Measurements from ENCODE around the gene TERT.
"Not testable (repeated sequence)": the region's sequence is repeated elsewhere in the genome, so short reads cannot be mapped to it uniquely, and the experiment has no call there.

Gene TERT

GRCh38 chr5:1277781-1278180, 17.1 kb downstream of the TERT start:
- DNase-seq, result no peak

DNA sequence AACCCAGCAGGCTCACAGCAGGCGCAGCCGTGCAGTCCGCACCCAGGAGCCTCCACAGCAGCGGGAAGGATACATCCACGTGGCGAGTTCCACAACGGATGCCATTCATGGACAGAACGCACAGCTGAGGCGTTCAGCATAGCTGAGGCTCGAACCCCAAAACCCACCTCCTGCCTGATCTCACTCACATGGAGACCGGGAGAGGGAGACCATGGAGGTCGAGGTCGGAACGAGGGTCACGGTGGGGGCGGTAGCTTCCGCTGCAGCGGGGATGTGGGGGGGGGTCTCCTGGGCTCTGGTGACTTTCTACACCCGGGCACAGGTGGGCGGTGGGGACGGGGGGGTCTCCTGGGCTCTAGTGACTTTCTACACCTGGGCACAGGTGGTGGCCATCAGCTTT, 17.5 kb downstream of the TERT start:
- DNase-seq, result no peak

DNA sequence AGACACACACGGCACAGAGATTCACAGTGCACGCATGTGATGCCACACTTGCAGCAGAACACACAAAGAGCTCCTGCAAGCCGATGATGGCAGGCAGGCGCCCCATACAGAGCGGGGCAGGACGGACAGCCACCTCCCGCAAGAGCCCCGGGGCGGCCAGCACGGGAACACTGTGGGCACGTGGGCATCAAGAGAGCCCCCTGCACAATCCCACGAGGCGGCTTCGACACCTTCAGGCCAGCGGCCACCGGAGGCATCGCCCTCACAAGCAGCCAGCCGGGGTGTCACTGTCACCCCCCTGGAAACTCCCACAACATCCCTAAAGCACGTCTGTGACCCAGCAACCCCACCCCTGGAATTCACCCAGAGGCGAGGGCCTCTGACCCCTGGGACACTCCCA, 17.9 kb downstream of the TERT start:
- no peak for DNase-seq

DNA sequence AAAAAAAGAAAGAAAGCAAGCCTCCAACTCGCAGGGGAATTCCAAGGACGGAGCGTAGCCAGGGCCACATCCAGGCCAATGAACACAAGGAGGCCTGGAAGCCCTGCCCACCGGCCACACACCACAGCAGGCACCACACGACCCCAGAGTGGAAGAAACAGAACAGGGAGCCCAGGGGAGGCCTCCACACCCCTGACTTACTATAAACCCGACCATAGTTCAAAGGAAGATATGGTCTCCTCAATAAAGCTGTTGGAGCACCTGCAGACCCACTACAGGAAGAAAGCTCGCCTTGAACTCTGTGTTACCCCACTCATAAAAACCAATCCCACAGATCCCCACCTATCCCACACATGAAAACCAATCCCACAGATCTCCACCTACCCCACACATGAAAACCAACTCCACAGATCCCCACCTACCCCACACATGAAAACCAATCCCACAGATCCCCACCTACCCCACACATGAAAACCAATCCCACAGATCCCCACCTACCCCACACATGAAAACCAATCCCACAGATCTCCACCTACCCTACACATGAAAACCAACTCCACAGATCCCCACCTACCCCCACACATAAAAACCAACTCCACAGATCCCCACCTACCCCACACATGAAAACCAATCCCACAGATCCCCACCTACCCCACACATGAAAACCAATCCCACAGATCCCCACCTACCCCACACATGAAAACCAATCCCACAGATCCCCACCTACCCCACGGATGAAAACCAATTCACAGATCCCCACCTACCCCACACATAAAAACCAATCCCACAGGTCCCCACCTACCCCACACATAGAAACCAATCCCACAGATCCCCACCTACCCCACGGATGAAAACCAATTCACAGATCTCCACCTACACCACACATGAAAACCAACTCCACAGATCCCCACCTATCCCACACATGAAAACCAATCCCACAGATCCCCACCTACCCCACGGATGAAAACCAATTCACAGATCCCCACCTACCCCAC, 19.2 kb downstream of the TERT start:
- DNase-seq, result not testable (repeated sequence)

DNA sequence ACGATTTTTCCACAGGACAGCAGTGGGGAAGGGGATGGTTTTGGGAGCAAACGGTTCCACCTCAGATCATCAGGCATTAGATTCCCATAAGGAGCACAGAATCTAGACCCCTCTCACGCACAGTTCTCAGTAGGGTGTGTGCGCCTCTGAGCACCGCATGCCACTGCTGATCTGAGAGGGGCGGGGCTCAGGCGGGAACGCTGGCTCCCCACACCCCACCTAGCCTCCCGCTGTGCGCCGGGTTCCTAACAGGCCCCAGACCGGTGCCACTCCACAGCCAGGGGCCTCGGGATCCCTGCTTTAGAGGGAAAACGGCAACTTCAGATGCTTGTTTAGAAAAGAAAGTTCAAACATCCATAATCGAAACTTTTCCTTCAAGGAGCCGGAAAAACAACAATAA, 20.4 kb downstream of the TERT start:
- no peak for DNase-seq

DNA sequence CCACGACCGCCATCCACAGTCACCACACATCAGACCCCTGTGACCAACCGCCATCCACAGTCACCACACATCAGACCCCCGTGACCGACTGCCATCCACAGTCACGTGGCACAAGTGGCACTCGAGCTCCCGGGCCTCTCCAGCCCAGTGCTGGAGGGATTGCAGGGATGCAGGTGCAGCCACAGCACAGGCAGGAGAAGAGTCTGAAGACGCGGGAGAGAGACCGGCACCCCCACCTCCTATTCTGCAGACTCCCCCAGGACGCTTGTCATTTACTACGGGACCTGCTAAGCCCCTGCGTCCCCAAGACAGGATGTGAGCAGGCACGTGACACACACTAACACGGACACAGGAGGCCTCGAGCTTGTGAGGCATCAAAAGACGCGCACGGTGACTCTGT, 21.1 kb downstream of the TERT start:
- no peak for DNase-seq

- no peak for DNase-seq
These were observed 22.7 kb downstream of the TERT start for GRCh38 chr5:1272201-1272600.

- DNase-seq, result no peak
These were observed 23.6 kb downstream of the TERT start for GRCh38 chr5:1270933-1271914.

- DNase-seq, result no peak
These were observed 24.4 kb downstream of the TERT start for GRCh38 chr5:1270426-1270825.

DNA sequence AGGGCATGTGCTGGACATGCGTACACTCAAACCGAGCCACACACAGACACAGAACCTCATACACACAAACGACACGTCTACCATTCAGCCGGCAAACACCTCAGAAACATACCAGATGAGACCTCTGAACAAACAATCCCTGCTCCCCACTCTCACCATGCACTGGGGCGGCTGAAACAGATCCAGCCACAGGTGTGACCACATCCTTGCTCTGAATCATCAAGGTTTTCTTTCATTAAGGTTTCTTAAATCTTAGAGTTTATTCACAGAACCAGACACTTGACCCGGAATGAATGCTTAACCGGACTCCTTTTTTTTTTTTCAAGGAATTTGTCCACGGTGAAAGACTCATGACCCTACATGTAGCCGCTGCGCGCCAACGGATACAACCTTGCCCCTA, 26.2 kb downstream of the TERT start:
- DNase-seq, result no peak

DNA sequence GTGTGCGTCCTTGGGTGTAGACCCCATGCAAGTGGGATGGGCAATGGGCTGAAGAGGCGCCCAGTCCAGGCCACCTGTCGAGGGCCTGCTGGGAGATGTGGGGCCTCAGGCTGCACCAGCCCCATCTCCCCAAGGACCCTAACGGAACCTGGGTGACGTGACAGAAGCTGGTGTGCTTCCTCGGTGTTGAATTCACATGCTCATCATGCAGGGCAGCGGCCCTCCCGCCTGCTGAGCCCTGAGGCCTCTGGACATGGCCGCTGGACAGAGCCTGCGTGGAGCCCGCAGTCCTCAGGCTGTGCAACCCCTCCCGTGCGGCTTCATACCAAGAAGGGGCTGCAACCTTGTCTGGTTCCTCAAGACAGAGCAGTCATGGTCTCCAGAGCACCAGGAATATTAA, 26.8 kb downstream of the TERT start:
- DNase-seq, result no peak

DNA sequence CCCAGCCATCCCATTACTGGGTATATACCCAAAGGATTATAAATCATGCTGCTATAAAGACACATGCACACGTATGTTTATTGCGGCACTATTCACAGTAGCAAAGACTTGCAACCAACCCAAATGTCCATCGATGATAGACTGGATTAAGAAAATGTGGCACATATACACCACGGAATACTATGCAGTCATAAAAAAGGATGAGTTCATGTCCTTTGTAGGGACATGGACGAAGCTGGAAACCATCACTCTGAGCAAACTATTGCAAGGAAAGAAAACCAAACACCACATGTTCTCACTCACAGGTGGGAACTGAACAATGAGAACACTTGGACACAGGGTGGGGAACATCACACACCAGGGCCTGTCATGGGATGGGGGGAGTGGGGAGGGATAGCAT, 27.4 kb downstream of the TERT start:
- DNase-seq, result not testable (repeated sequence)

GRCh38 chr5:1266791-1267190, 28.1 kb downstream of the TERT start:
- no peak for DNase-seq

GRCh38 chr5:1265461-1266455, 29.1 kb downstream of the TERT start:
- no peak for DNase-seq

DNA sequence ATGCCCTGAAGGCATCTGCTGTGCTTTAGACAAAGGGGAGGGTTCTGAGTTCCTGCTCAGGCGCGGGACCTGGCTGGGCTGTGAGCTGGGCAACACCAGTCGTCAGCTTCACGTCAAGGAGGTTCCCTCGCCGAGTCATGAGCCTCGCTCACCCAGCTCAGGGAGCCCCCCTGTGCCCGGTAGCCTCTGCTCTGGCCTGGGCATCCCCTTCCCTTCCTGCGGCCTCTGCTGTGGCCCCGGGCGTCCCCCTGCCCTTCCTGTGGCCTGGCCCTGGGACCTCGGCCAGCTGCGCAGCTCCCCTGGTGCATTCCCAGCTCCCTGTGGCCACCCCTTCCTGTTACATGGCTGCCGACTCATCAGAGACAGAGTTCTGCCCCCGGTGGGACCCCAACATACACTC, 29.8 kb downstream of the TERT start:
- DNase-seq, result no peak

- DNase-seq, result no peak
These were observed 30.7 kb downstream of the TERT start for GRCh38 chr5:1264211-1264610.

- no peak for DNase-seq
These were observed 32.5 kb downstream of the TERT start for GRCh38 chr5:1262381-1262780.

DNA sequence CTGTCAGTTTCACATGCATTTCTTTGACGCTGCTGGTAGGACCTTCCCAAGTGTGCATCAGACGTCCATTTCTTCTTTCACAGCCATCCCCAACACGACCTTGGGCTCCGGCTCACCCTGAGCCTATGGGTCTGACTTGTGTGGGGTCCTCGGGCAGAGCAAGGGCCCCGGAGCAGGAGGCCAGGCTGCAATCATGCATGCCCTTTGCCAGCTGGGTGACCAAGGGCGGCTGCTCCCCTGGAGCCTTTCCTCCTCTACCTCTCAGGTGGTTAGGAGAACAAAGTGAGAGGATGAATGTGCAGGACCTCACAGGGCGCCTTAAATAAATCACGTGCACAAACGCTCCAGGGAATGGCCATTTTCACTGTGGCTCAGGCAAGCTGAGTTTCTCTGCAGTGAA, 33.2 kb downstream of the TERT start:
- no peak for DNase-seq

- no peak for DNase-seq
These were observed 34.9 kb downstream of the TERT start for GRCh38 chr5:1259806-1260480.

GRCh38 chr5:1257841-1258240, 37.0 kb downstream of the TERT start:
- DNase-seq, result no peak

- DNase-seq, result no peak
These were observed 37.5 kb downstream of the TERT start for GRCh38 chr5:1257363-1257762.

- no peak for DNase-seq
These were observed 38.1 kb downstream of the TERT start for GRCh38 chr5:1256776-1257175.
